MCF 10A (cell line): Measurements from ENCODE around the gene SLC14A1. TPM values are rescaled to one million over a fixed set of nuclear protein-coding genes. Genes with fewer than 3 reads are reported as not detected.

Experiments used
- BruUV-seq: library from RNA; stranded (reverse); fragments of 400-500 nt; replicated peaks from 2 replicates; lab custom pipeline; 2021; lab: Mats Ljungman, UMichigan
- CTCF ChIA-PET: fragments of 300-600 bp; sonication (Branson Sonifier 250); formaldehyde crosslinking; extraction: SDS; loops from one replicate; lab custom pipeline; 2021; ENCODE audit warnings: antibody characterized with exemption, inconsistent platforms; lab: Yijun Ruan, JAX
- POLR2A ChIA-PET: fragments of 300-600, 350-650 bp; sonication (Branson Sonifier 250); formaldehyde crosslinking; extraction: SDS; loops from one replicate; lab custom pipeline; 2020; ENCODE audit warnings: antibody characterized with exemption, inconsistent platforms; lab: Yijun Ruan, JAX
- DNase-seq: peaks from one replicate; pipeline ENCODE4 v3.0.0-alpha.2; 2018; ENCODE audit not compliant: unreplicated experiment
- H3K27ac Mint-ChIP-seq: one replicate; pipeline ENCODE4 v1.8.0; 2022; ENCODE audit warnings: mild to moderate bottlenecking, low read depth, mixed read lengths; ENCODE audit not compliant: unreplicated experiment
- H3K27me3 Mint-ChIP-seq: one replicate; pipeline ENCODE4 v1.8.0; 2022; ENCODE audit warnings: mixed read lengths; ENCODE audit not compliant: insufficient read depth, unreplicated experiment
- H3K36me3 Mint-ChIP-seq: one replicate; pipeline ENCODE4 v1.8.0; 2022; ENCODE audit warnings: mild to moderate bottlenecking, moderate library complexity, mixed read lengths; ENCODE audit not compliant: insufficient read depth, unreplicated experiment
- H3K4me1 Mint-ChIP-seq: one replicate; pipeline ENCODE4 v1.8.0; 2022; ENCODE audit warnings: mixed read lengths; ENCODE audit not compliant: insufficient read depth, unreplicated experiment
- H3K4me3 Mint-ChIP-seq: one replicate; pipeline ENCODE4 v1.8.0; 2022; ENCODE audit warnings: mild to moderate bottlenecking, moderate library complexity, mixed read lengths; ENCODE audit not compliant: unreplicated experiment
- H3K9me3 Mint-ChIP-seq: one replicate; pipeline ENCODE4 v1.8.0; 2022; ENCODE audit warnings: mixed read lengths; ENCODE audit not compliant: unreplicated experiment
- CTCF ChIP-seq: fragments of 200-600 bp; IDR thresholded peaks from one replicate; pipeline ENCODE4 v1.8.0; 2022; ENCODE audit warnings: antibody characterized with exemption, mild to moderate bottlenecking; ENCODE audit not compliant: unreplicated experiment
- intact Hi-C: fragments of 100-400 bp; cut with micrococcal nuclease; formaldehyde crosslinking; loops from 2 replicates; pipeline ENCODE4 v1.14.1; 2022
- total RNA-seq: library from RNA; stranded (reverse); gene quantifications from 2 replicates; pipeline ENCODE4 v1.2.3, GENCODE V29; 2022

The SLC14A1 gene
- total RNA-seq, 1 experiment from 2014 or later = not detected

GRCh38 chr18:45745817-45746461 lies 22.0 kb downstream of the SLC14A1 start:
- POLR2A ChIA-PET = interaction anchor here (0.9 to 1.6 kb wide), 2 partner anchors 57 to 113 kb away, joined by 3 read pairs; no protein-coding TSS in a partner anchor
- no peak for TF ChIP-seq CTCF
- no peaks in the 10 kb centered on the region for H3K27me3 Mint-ChIP-seq
- intact Hi-C loops = no loop called here
- H3K4me3 Mint-ChIP-seq = no peak overlapping the region
- H3K27ac Mint-ChIP-seq = no peak overlapping the region
- BruUV-seq = no TSS peak
- CTCF ChIA-PET = interaction anchor here (0.6 to 1.7 kb wide), 5 partner anchors 20 to 134 kb away, joined by 3 to 8 read pairs (median 4); no protein-coding TSS in a partner anchor
- DNase-seq = no peak
- H3K9me3 Mint-ChIP-seq = no peaks in the 10 kb centered on the region
- H3K4me1 Mint-ChIP-seq = no peaks in the 10 kb centered on the region
- no peaks in the 10 kb centered on the region for H3K36me3 Mint-ChIP-seq

GRCh38 chr18:45748501-45748900 lies 24.5 kb downstream of the SLC14A1 start:
- no peak overlapping the region for H3K27ac Mint-ChIP-seq
- BruUV-seq = no TSS peak
- ChIA-PET CTCF (interaction anchor here (0.6 to 1.7 kb wide), 3 partner anchors 12 to 245 kb away, joined by 3 to 7 read pairs (median 3); no protein-coding TSS in a partner anchor), POLR2A (no interaction called here)
- no peaks in the 10 kb centered on the region for H3K27me3 Mint-ChIP-seq
- intact Hi-C loops = no loop called here
- H3K4me1 Mint-ChIP-seq = no peaks in the 10 kb centered on the region
- H3K36me3 Mint-ChIP-seq = no peaks in the 10 kb centered on the region
- no peak for TF ChIP-seq CTCF
- H3K9me3 Mint-ChIP-seq = no peaks in the 10 kb centered on the region
- no peak for DNase-seq
- H3K4me3 Mint-ChIP-seq = no peak overlapping the region

GRCh38 chr18:45749918-45750689 lies 26.1 kb downstream of the SLC14A1 start:
- no peak for TF ChIP-seq CTCF
- Mint-ChIP-seq H3K27me3 (no peaks in the 10 kb centered on the region), H3K4me3 (no peak overlapping the region), H3K4me1 (no peaks in the 10 kb centered on the region), H3K9me3 (no peaks in the 10 kb centered on the region), H3K27ac (no peak overlapping the region), H3K36me3 (no peaks in the 10 kb centered on the region)
- CTCF ChIA-PET = interaction anchor here (0.6 to 1.5 kb wide), 5 partner anchors 27 to 696 kb away, joined by 3 to 4 read pairs (median 3); no protein-coding TSS in a partner anchor
- no peak for DNase-seq
- BruUV-seq = no TSS peak
- POLR2A ChIA-PET = no interaction called here
- intact Hi-C loops = no loop called here

- no peak for DNase-seq
- Mint-ChIP-seq H3K27ac (no peak overlapping the region), H3K4me3 (no peak overlapping the region), H3K4me1 (peaks cover 10% of the 10 kb centered on the region), H3K36me3 (no peaks in the 10 kb centered on the region), H3K9me3 (no peaks in the 10 kb centered on the region), H3K27me3 (no peaks in the 10 kb centered on the region)
- no peak for TF ChIP-seq CTCF
- ChIA-PET POLR2A (no interaction called here), CTCF (interaction anchor here (1.5 kb wide), 1 partner anchor 128 kb away, joined by 4 read pairs; no protein-coding TSS in a partner anchor)
- intact Hi-C loops = no loop called here
- no TSS peak for BruUV-seq
Observed at GRCh38 chr18:45751766-45752165, 27.8 kb downstream of the SLC14A1 start.
